AG08395 (cell line): ENCODE data around the gene SPANXB1.
A peak's percentile ranks its signal among the peaks of the same experiment; 100 is the strongest.
"Not testable (repeated sequence)": the region's sequence is repeated elsewhere in the genome, so short reads cannot be mapped to it uniquely, and the experiment has no call there.

Source experiments
- DNase-seq: peaks from one replicate; pipeline ENCODE4 v3.0.0; 2012; ENCODE audit warnings: mixed read lengths, low spot score

Gene SPANXB1

GRCh38 chrX:141002568-141002967 lies at the start of gene SPANXB1:
SPANXB1 (plus strand) TSS chrX:141002594; CDS start chrX:141002694, 100 bp downstream.
- DNase-seq, result peak; percentile 6

- DNase-seq, result no peak
Measured at GRCh38 chrX:140967036-140967435, 35.4 kb upstream of the SPANXB1 start.

GRCh38 chrX:140971099-140971795 lies 31.1 kb upstream of the SPANXB1 start:
- no peak for DNase-seq

DNA sequence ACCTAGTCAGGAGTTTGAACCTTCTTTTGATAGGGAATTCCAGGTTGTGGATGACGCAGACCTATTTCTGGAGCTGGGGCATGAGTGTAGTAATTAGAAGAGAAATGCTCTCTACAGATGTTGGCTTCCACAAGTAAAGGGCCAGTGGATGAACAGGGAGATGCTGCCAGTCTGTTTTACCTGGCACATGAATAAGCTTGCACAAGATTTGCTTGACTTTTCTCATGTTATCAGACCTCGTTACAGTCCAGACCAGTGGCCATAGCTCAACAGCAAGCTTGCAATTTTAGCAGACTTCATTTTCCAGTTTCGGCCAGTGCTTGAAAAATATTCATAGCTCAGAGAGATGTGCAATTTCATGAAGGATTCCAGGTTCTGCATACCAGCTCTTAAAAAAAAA lies 26.9 kb upstream of the SPANXB1 start:
- DNase-seq, result no peak

DNA sequence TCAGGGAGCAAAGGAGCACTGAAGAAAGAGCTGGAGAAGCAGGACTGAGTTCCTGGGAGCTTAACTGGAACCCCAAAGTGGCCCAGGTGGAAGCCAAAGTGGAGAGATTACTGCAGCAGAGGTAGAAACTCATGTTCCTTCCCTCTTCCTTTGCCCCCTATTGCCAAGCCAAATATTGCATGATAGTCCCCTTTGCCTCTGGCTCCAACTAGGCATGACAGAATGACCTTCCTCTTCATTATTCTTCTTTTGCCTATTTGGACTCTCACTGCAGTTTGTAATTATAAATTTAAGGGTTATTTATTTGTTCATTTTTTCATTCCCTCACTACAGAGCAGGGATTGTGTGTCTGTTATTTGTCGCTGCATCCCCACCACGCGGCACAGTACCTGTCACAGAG lies 22.1 kb upstream of the SPANXB1 start:
- no peak for DNase-seq

DNA sequence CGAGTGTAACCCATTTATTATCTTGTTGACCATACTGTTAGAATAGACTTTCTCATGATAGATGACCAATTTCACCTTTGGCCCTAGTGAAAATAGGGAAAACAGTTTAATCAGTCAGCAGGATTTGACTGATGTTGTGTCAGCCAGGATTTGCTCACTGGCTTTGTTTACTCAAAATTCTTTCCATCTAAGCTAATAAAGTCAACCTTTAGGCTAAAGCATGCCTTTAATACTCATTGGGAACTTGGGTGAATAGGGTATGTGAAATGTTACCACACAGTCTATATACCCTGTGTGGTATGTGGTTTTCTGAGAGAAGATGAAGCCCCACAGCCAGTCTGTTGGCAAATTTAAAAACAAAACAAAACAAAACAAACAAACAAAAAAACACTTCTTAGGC lies 18.7 kb upstream of the SPANXB1 start:
- no peak for DNase-seq

- not testable (repeated sequence) for DNase-seq
Measured at GRCh38 chrX:141005243-141005642, 2.8 kb downstream of the SPANXB1 start.

- not testable (repeated sequence) for DNase-seq
Measured at GRCh38 chrX:141044246-141044645, 41.9 kb downstream of the SPANXB1 start.

GRCh38 chrX:141049878-141050277 lies 47.5 kb downstream of the SPANXB1 start:
- not testable (repeated sequence) for DNase-seq

DNA sequence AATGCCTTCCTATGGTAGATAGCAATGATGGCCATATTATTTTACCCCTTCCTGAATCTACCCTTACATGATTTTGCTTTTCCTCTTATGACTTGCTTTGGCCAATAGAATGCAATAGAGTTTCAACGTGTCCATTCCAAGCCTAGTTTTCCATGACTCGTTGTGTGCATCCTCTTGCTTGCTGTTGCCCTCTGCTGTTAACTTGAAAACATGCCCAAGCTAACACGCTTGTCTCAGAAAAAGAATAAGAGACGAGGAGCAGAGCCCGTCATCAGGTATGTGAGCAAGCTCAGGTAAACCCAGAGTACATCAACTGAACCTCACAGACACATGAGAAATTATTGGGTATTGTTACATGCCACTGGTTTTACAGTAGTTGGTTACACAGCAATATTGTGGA lies 49.7 kb downstream of the SPANXB1 start:
- not testable (repeated sequence) for DNase-seq
